HepG2 (cell line): ENCODE measurements around the gene C1orf185. TPM values are rescaled to one million over a fixed set of nuclear protein-coding genes. Genes with fewer than 3 reads are reported as not detected.

Experiments used
- ATF4 ChIP-seq, 2 experiments: fragments of 450-650 bp in 1 of 2; sonication (generic) in 1 of 2; formaldehyde crosslinking; IDR thresholded peaks; 2 replicates each; pipeline versions ENCODE4 v1.5.0 to v1.8.0; 2020 to 2022; ENCODE audit warnings: mild to moderate bottlenecking in 1 of 2, missing genetic modification reagents in 1 of 2
- CCDC6 ChIP-seq: sonication (generic); formaldehyde crosslinking; IDR thresholded peaks from 2 replicates; pipeline ENCODE4 v1.8.1; 2022; ENCODE audit warnings: mild to moderate bottlenecking, missing genetic modification reagents, moderate library complexity
- CEBPB ChIP-seq: IDR thresholded peaks from 2 replicates; pipeline ENCODE4 v1.6.1; 2011; ENCODE audit warnings: low read depth, low read length, improper control_type of control experiment, borderline replicate concordance
- ELK4 ChIP-seq: sonication (generic); formaldehyde crosslinking; IDR thresholded peaks from 2 replicates; pipeline ENCODE4 v1.9.0; 2021; ENCODE audit warnings: missing genetic modification reagents, borderline replicate concordance
- EP300 ChIP-seq, 3 experiments: sonication (generic) in 1 of 3; formaldehyde crosslinking in 1 of 3; IDR thresholded peaks; 2 replicates each; pipeline versions ENCODE4 v1.5.1 to v1.6.1; 2011 to 2020; ENCODE audit warnings: low read depth in 2 of 3, low read length in 2 of 3, borderline replicate concordance in 1 of 3, improper control_type of control experiment in 1 of 3, mild to moderate bottlenecking in 1 of 3, missing genetic modification reagents in 1 of 3, moderate library complexity in 1 of 3
- FOXO4 ChIP-seq: sonication (generic); formaldehyde crosslinking; conservative IDR thresholded peaks from 2 replicates; pipeline ENCODE4 v1.8.1; 2023; ENCODE audit warnings: missing genetic modification reagents
- ISL2 ChIP-seq: sonication (generic); formaldehyde crosslinking; IDR thresholded peaks from 2 replicates; pipeline ENCODE4 v1.5.0; 2020; ENCODE audit warnings: missing genetic modification reagents
- MXD4 ChIP-seq: IDR thresholded peaks from 2 replicates; pipeline ENCODE4 v1.6.1; 2016; ENCODE audit warnings: mild to moderate bottlenecking, missing biosample characterization, missing genetic modification reagents
- PCBP2 ChIP-seq: fragments of 200-400 bp; formaldehyde crosslinking; optimal IDR thresholded peaks from 2 replicates; pipeline ENCODE3; 2018; ENCODE audit warnings: low read length, low read depth; ENCODE audit not compliant: poor library complexity, severe bottlenecking
- SNRNP70 ChIP-seq: fragments of 200-400 bp; formaldehyde crosslinking; IDR thresholded peaks from 2 replicates; pipeline ENCODE4 v1.6.1; 2017; ENCODE audit warnings: mild to moderate bottlenecking, low read depth, low read length, moderate library complexity
- TAF15 ChIP-seq: fragments of 200-400 bp; formaldehyde crosslinking; IDR thresholded peaks from one replicate; pipeline ENCODE4 v1.6.1; 2018; ENCODE audit warnings: mild to moderate bottlenecking, low read depth, low read length; ENCODE audit not compliant: poor library complexity, severe bottlenecking
- ZMYM2 ChIP-seq: sonication (generic); formaldehyde crosslinking; IDR thresholded peaks from 2 replicates; pipeline ENCODE4 v1.8.0; 2022; ENCODE audit warnings: mild to moderate bottlenecking, missing genetic modification reagents
- ZNF615 ChIP-seq: sonication (generic); formaldehyde crosslinking; IDR thresholded peaks from 2 replicates; pipeline ENCODE4 v1.5.0; 2020; ENCODE audit warnings: mild to moderate bottlenecking, missing genetic modification reagents, borderline replicate concordance
- polyA plus RNA-seq, 8 experiments: library from polyadenylated mRNA; depleted of rRNA in 3 of 8; stranded (reverse) in 7 of 8; unstranded in 1 of 8; fragments of >200 nt; fragmentation: Illumina TruSeq in 4 of 8; extraction: Trizol in 4 of 8; gene quantifications; 2 replicates each; pipeline versions ENCODE4 v1.2.1 to v1.2.3, GENCODE V29; 2011 to 2016; ENCODE audit warnings: low read depth in 4 of 8, missing spikeins in 1 of 8, mixed read lengths in 1 of 8; ENCODE audit not compliant: insufficient read depth in 1 of 8
- total RNA-seq, 5 experiments: library from RNA; depleted of rRNA; stranded (reverse); fragments of >200 nt; fragmentation: Illumina TruSeq; extraction: Trizol; gene quantifications; 2 replicates each; pipeline ENCODE4 v1.2.3, GENCODE V29; 2016; ENCODE audit warnings: low read depth in 1 of 5
- TF ChIP-seq, protein P1 (sequence below): sonication (generic); formaldehyde crosslinking; IDR thresholded peaks from 2 replicates; pipeline ENCODE4 v1.4.0; 2020; ENCODE audit warnings: missing genetic modification reagents
- TF ChIP-seq, protein P2 (sequence below): sonication (generic); formaldehyde crosslinking; IDR thresholded peaks from 2 replicates; pipeline ENCODE4 v1.4.0; 2020; ENCODE audit warnings: missing genetic modification reagents; ENCODE audit errors: not compliant biosample characterization
- TF ChIP-seq, protein P3 (sequence below): sonication (generic); formaldehyde crosslinking; IDR thresholded peaks from 2 replicates; pipeline ENCODE4 v1.8.0; 2022; ENCODE audit warnings: missing genetic modification reagents, mild to moderate bottlenecking, borderline replicate concordance
- TF ChIP-seq, protein P4 (sequence below): sonication (generic); formaldehyde crosslinking; IDR thresholded peaks from 2 replicates; pipeline ENCODE4 v1.5.1; 2020; ENCODE audit warnings: mild to moderate bottlenecking, missing genetic modification reagents

C1orf185 gene
- total and polyA plus RNA-seq, 2 of the 13 experiments (the other 11 are each of a cell fraction or from before 2014, with no cell fraction given) = not detected

GRCh38 chr1:51170342-51170741 is 68.3 kb downstream of the C1orf185 start (continued):
- peak in 1 of 2 experiments; percentile 92; a peak in 2 of 4 replicates for TF ChIP-seq ATF4 (CRISPR knock-in tag; IDR thresholded peaks at IDR 0.05)
- TF ChIP-seq EP300 (IDR thresholded peaks at IDR 0.05; ENCODE audit: low read depth in 2 of 2, low read length in 2 of 2) = no peak
- no peak for TF ChIP-seq EP300 (CRISPR knock-in tag; IDR thresholded peaks at IDR 0.05; ENCODE audit: borderline replicate concordance)
- TF ChIP-seq, protein P1, sequence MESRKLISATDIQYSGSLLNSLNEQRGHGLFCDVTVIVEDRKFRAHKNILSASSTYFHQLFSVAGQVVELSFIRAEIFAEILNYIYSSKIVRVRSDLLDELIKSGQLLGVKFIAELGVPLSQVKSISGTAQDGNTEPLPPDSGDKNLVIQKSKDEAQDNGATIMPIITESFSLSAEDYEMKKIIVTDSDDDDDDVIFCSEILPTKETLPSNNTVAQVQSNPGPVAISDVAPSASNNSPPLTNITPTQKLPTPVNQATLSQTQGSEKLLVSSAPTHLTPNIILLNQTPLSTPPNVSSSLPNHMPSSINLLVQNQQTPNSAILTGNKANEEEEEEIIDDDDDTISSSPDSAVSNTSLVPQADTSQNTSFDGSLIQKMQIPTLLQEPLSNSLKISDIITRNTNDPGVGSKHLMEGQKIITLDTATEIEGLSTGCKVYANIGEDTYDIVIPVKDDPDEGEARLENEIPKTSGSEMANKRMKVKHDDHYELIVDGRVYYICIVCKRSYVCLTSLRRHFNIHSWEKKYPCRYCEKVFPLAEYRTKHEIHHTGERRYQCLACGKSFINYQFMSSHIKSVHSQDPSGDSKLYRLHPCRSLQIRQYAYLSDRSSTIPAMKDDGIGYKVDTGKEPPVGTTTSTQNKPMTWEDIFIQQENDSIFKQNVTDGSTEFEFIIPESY (CRISPR knock-in tag) = no peak
- no peak for TF ChIP-seq TAF15
- TF ChIP-seq, protein P2, sequence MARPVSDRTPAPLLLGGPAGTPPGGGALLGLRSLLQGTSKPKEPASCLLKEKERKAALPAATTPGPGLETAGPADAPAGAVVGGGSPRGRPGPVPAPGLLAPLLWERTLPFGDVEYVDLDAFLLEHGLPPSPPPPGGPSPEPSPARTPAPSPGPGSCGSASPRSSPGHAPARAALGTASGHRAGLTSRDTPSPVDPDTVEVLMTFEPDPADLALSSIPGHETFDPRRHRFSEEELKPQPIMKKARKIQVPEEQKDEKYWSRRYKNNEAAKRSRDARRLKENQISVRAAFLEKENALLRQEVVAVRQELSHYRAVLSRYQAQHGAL = no peak
- TF ChIP-seq ZMYM2 (CRISPR knock-in tag) = 0 out of 2 replicates have a peak, but pooled peaks have one; percentile 62
- TF ChIP-seq PCBP2 = no peak
- TF ChIP-seq FOXO4 (CRISPR knock-in tag) = no peak
- no peak for TF ChIP-seq ISL2
- TF ChIP-seq CEBPB = peak; percentile 95
- no peak for TF ChIP-seq MXD4
- no peak for TF ChIP-seq SNRNP70
- TF ChIP-seq ELK4 = no peak
- no peak for TF ChIP-seq CCDC6 (CRISPR knock-in tag)
- TF ChIP-seq, protein P3, sequence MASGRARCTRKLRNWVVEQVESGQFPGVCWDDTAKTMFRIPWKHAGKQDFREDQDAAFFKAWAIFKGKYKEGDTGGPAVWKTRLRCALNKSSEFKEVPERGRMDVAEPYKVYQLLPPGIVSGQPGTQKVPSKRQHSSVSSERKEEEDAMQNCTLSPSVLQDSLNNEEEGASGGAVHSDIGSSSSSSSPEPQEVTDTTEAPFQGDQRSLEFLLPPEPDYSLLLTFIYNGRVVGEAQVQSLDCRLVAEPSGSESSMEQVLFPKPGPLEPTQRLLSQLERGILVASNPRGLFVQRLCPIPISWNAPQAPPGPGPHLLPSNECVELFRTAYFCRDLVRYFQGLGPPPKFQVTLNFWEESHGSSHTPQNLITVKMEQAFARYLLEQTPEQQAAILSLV (CRISPR knock-in tag) = no peak
- TF ChIP-seq, protein P4, sequence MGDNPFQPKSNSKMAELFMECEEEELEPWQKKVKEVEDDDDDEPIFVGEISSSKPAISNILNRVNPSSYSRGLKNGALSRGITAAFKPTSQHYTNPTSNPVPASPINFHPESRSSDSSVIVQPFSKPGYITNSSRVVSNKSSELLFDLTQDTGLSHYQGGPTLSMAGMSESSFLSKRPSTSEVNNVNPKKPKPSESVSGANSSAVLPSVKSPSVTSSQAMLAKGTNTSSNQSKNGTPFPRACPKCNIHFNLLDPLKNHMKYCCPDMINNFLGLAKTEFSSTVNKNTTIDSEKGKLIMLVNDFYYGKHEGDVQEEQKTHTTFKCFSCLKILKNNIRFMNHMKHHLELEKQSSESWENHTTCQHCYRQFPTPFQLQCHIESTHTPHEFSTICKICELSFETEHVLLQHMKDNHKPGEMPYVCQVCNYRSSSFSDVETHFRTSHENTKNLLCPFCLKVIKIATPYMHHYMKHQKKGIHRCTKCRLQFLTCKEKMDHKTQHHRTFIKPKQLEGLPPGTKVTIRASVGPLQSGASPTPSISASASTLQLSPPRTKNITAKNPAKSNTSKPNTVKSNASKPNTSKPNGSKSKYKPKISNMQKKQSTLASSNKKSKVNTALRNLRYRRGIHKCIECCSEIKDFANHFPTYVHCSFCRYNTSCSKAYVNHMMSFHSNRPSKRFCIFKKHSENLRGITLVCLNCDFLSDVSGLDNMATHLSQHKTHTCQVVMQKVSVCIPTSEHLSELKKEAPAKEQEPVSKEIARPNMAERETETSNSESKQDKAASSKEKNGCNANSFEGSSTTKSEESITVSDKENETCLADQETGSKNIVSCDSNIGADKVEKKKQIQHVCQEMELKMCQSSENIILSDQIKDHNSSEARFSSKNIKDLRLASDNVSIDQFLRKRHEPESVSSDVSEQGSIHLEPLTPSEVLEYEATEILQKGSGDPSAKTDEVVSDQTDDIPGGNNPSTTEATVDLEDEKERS (CRISPR knock-in tag) = no peak
- no peak for TF ChIP-seq ZNF615 (CRISPR knock-in tag)
